Stimulated activated CD8-positive, alpha-beta memory T cell treated with anti-CD3 and anti-CD28 coated beads, Interleukin-2, amount 100 ng/mL, for 1 hour (primary cell): ENCODE data around the gene MAST4.

Experiments
- DNase-seq, 2 donors: peaks; one replicate each; pipeline ENCODE4 v3.0.0-alpha.2; 2020; ENCODE audit warnings: low read depth in 2 of 2

MAST4 gene

GRCh38 chr5:67015541-67016191 lies 419.5 kb downstream of the MAST4 start:
- DNase-seq = no peak

- no peak for DNase-seq
These were observed 423.1 kb downstream of the MAST4 start for GRCh38 chr5:67019065-67019845.

- no peak for DNase-seq
These were observed 424.0 kb downstream of the MAST4 start for GRCh38 chr5:67020096-67020615.

GRCh38 chr5:67021031-67021430 lies 424.8 kb downstream of the MAST4 start:
- DNase-seq = no peak

- no peak for DNase-seq
These were observed 425.3 kb downstream of the MAST4 start for GRCh38 chr5:67021521-67021920.

GRCh38 chr5:67021962-67022361 lies 425.8 kb downstream of the MAST4 start:
- DNase-seq = no peak

GRCh38 chr5:67025457-67025856 lies 429.3 kb downstream of the MAST4 start:
- no peak for DNase-seq

- DNase-seq = no peak
These were observed 430.1 kb downstream of the MAST4 start for GRCh38 chr5:67026278-67026677.

- no peak for DNase-seq
These were observed 431.0 kb downstream of the MAST4 start for GRCh38 chr5:67027171-67027570.

GRCh38 chr5:67028371-67028770 lies 432.2 kb downstream of the MAST4 start:
- DNase-seq = no peak

GRCh38 chr5:67028941-67029340 lies 432.7 kb downstream of the MAST4 start:
- DNase-seq = no peak

GRCh38 chr5:67029481-67029880 lies 433.3 kb downstream of the MAST4 start:
- DNase-seq = no peak

GRCh38 chr5:67030289-67031056 lies 434.3 kb downstream of the MAST4 start:
- no peak for DNase-seq

GRCh38 chr5:67031057-67031443 lies 434.9 kb downstream of the MAST4 start:
- no peak for DNase-seq

- no peak for DNase-seq
These were observed 435.5 kb downstream of the MAST4 start for GRCh38 chr5:67031692-67032091.

GRCh38 chr5:67032921-67033664 lies 436.9 kb downstream of the MAST4 start:
- no peak for DNase-seq

GRCh38 chr5:67033880-67034651 lies 437.9 kb downstream of the MAST4 start:
- no peak for DNase-seq

- no peak for DNase-seq
These were observed 439.0 kb downstream of the MAST4 start for GRCh38 chr5:67035098-67035740.

- no peak for DNase-seq
These were observed 441.0 kb downstream of the MAST4 start for GRCh38 chr5:67037171-67037570.

GRCh38 chr5:67038817-67039603 lies 442.8 kb downstream of the MAST4 start:
- no peak for DNase-seq
